Caki2 (cell line): Measurements from ENCODE around the gene PLEKHB1. TPM values are rescaled to one million over a fixed set of nuclear protein-coding genes. Genes with fewer than 3 reads are reported as not detected.

Source experiments
- DNase-seq: peaks from one replicate; pipeline ENCODE4 v3.0.0-alpha.2; 2015; ENCODE audit warnings: low read depth
- in situ Hi-C: cut with HindIII; loops from 2 replicates; pipeline ENCODE4 v1.10.0; 2016; ENCODE audit warnings: low sequenced_read_pairs, low pct_unique_long_range_greater_than_20kb, mixed read lengths
- total RNA-seq: library from RNA; depleted of rRNA; stranded (reverse); fragments of >200 nt; shearing (Covaris generic); gene quantifications from 2 replicates; pipeline ENCODE4 v1.2.3, GENCODE V29; 2014; ENCODE audit warnings: low replicate concordance; rRNA removed

The PLEKHB1 gene
- not detected in 2 replicates for total RNA-seq

DNA sequence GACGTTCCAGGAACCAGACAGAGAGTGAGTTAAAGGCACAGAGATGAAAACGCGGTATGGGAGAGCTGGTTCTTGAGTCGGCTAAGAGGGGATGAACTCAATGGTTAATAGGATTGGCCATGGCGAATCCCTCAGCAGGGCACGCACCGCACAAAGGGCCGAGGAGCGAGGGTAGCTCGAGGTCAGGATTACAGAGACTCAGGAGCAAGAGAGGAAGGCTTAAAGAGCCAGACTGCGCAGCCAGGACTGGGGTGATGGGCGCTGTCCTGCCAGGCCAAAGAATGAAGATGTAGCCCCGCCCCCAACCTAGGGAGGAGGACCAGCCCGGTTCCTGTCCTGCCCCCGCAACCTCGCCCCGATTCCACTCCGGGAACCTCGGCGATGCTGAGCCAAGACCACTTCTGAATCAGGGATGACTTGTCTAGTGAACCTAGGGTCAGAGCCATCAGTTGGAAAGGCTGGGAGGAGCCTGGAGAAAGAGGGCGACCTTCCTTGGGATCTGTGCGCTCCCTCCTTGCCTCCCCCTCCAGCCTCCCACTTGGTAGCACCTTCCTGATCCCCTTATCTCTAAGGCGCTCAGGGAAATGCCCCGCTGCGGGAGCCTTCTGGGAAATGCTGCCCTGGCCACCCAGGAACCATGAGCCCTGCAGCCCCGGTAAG, at the start of gene PLEKHB1:
PLEKHB1 (plus strand) TSS at position 610 of the 660 bp plus-strand sequence; CDS start at position 638, 28 bp downstream.
- DNase-seq: no peak
- in situ Hi-C loops: no loop called here

- DNase-seq: no peak
These were observed 48.9 kb upstream of the PLEKHB1 start for GRCh38 chr11:73597336-73597955.

DNA sequence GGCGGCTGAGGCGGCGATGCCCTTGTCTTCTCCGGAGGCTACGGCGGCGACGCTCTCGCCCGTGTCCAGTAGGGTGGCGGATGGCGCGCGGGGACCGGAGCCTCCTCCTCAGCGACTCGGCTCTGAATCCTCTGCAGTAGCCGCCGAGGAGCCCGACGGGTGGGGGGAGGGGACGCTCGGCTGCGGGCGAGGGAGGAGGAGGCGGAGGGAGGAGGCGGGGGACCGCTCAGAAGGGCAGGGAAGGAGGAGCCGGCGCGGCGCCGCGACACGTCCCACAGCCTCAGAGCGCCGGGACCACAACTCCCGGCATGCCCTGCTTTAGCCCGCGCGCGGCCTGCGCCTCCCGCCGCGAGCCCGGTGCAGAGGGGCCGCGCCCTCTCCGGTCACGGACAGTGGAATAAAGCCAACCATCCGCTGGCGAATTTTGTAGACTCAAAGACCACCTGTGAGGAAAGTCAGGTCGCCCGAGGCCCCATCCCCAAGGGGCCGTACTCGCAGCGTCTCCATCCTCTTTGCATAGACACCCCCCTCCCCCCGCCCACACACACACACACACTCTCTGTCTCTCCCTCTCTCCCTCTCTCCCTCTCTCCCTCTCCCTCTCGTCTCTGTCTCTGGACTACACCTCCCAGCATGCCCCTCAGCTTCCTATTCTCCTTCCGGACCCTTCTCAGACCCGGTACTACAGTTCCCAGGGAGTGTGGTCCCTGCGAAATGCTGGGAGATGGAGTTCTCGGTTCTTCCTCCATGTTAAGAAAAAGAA, 48.2 kb upstream of the PLEKHB1 start, which contains the start of gene FAM168A:
FAM168A (minus strand) TSS at position 157 of the 763 bp plus-strand sequence. CDS start 129,638 bp downstream, outside the sequence.
- in situ Hi-C loops: no loop called here
- peak; percentile 96 for DNase-seq

More at GRCh38 chr11:73597336-73597955, 48.9 kb upstream of the PLEKHB1 start:
- in situ Hi-C loops: no loop called here

- no peak for DNase-seq
- in situ Hi-C loops: no loop called here
These were observed 47.5 kb upstream of the PLEKHB1 start for GRCh38 chr11:73598719-73599379.

DNA sequence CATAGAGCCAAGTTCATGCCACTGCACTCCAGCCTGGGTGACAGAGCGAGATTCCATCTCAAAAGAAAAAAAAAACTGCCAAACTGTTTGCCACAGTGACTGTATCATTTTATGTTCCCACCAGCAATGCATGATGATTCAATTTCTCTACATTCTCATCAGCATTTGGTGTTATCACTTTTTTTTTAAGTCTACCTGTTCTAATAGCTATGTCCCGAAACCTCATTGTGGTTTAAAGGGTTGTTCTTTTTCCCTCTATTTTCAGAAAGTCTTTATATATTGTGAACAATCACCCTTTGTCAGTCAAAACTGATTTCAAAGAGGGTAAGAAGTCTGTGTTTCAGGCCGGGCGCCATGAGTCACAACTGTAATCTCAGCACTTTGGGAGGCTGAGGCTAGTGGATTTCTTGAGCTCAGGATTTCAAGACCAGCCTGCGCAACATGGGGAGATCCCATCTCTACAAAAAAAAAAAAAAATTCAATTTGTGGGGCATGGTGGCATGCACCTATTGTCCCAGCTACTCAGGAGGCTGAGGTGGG, 33.7 kb upstream of the PLEKHB1 start:
- no peak for DNase-seq
- in situ Hi-C loops: no loop called here

- DNase-seq: no peak
- in situ Hi-C loops: no loop called here
These were observed 31.8 kb upstream of the PLEKHB1 start for GRCh38 chr11:73614591-73614990.

GRCh38 chr11:73622926-73623593, 23.3 kb upstream of the PLEKHB1 start:
- in situ Hi-C loops: no loop called here
- DNase-seq: no peak

GRCh38 chr11:73623686-73624085, 22.7 kb upstream of the PLEKHB1 start:
- DNase-seq: no peak
- in situ Hi-C loops: no loop called here

- in situ Hi-C loops: no loop called here
- peak; percentile 37 for DNase-seq
These were observed 20.6 kb upstream of the PLEKHB1 start for GRCh38 chr11:73625696-73626318.

- DNase-seq: no peak
- in situ Hi-C loops: no loop called here
These were observed 16.5 kb upstream of the PLEKHB1 start for GRCh38 chr11:73629907-73630306.

DNA sequence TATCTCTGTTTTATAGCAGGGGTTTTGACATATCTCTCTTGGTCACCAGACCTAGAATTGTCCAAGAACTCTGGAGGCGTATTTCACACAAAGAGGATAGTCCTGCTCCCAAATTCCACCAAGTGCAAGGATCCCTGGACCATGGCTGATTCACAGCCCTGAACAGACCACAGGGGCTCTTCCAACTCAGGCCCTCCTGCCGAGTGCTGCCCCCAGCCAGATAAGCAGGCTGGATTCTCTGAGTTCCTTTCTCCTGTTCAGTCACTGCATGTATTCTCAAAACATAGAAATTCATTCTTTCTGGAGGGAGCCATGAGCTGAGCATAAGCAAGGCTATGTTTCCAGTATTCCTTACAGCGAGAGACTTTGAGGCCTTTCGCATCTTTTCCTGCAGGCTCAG, 13.4 kb upstream of the PLEKHB1 start:
- DNase-seq: no peak
- in situ Hi-C loops: no loop called here

GRCh38 chr11:73633999-73634398, 12.4 kb upstream of the PLEKHB1 start:
- in situ Hi-C loops: no loop called here
- DNase-seq: no peak

- in situ Hi-C loops: no loop called here
- DNase-seq: no peak
These were observed 10.7 kb upstream of the PLEKHB1 start for GRCh38 chr11:73635721-73636120.

DNA sequence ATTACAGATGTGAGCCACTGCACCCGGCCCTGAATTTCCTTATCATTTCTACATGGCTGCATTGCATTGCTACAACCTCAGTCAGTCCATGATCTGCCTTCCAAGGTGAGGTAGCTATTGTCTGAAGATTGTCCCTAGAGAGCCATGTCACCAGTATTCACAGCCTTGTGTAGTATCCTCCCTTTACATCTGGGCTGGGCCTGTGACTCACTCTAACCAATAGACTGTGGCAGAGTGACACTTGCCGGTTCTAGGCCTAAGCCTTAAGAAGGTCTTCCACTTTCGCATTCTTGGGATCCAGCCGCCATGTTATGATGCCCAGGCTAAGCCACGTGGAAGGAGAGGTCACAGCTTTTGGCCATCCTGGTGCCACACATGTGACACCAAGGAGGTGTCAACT, 10.1 kb upstream of the PLEKHB1 start:
- in situ Hi-C loops: no loop called here

DNA sequence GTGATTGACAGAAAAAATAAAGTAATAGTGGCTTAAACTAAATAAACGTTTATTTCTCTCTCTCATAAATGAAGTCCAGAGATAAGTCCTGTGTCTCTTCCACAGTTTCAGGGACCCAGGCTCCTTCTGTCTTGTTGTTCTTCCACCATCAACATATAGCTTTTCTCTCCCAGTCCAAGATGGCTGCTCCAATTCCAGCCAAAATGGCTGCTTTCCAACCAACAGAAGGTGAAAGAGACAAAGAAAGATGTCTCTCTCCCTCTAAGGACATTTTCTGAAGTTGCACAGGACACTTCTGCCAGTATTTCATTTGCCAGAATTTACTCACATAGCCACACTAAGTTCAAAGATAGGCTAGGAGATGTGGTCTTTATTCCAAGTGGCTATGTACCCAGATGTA, 9.4 kb upstream of the PLEKHB1 start:
- in situ Hi-C loops: no loop called here
- DNase-seq: no peak

More for the DNA sequence above, 10.1 kb upstream of the PLEKHB1 start:
- no peak for DNase-seq

DNA sequence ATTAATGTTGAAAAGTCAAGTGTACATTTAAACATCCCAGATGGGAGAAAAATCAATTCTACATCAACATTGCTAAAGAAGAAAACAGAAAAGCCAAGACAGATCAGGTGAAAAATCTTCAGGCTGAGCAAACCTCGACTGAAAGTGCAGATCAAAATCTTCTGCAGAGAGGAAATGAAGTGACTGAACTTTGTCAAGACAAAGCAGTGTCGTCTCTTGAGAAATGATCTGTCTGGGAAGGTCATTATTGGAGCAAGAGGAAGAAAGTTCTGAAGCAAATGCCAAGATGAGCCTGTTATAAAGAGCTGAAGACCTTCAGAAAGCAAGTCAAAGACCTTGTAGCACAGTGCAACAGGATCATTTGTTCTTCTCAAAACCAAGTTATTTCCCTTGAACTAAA, 5.8 kb upstream of the PLEKHB1 start:
- in situ Hi-C loops: no loop called here
- DNase-seq: no peak

GRCh38 chr11:73641668-73642067, 4.7 kb upstream of the PLEKHB1 start:
- DNase-seq: no peak
- in situ Hi-C loops: no loop called here
